ENCODE measurements around the gene C13orf46.
A peak's percentile ranks its signal among the peaks of the same experiment; 100 is the strongest.

The C13orf46 gene

GRCh38 chr13:113954046-113954835 is 19.6 kb downstream of the C13orf46 start:
- DNase-seq (ENCODE audit: low read depth): no peak

- DNase-seq (ENCODE audit: low read depth): no peak
Observed at GRCh38 chr13:113953561-113953960, 20.3 kb downstream of the C13orf46 start.

- DNase-seq (ENCODE audit: low read depth): no peak
Observed at GRCh38 chr13:113952983-113953520, 20.8 kb downstream of the C13orf46 start.

GRCh38 chr13:113952151-113952982 is 21.5 kb downstream of the C13orf46 start:
- no peak for DNase-seq (ENCODE audit: low read depth)

- peak; percentile 82 for DNase-seq (ENCODE audit: low read depth)
Observed at GRCh38 chr13:113951246-113951999, 22.5 kb downstream of the C13orf46 start.

- DNase-seq (ENCODE audit: low read depth): no peak
Observed at GRCh38 chr13:113950451-113951245, 23.2 kb downstream of the C13orf46 start.

- no peak for DNase-seq (ENCODE audit: low read depth)
Observed at GRCh38 chr13:113949546-113949945, 24.3 kb downstream of the C13orf46 start.

GRCh38 chr13:113948034-113948742 is 25.7 kb downstream of the C13orf46 start:
- DNase-seq (ENCODE audit: low read depth): no peak

GRCh38 chr13:113947311-113948033 is 26.4 kb downstream of the C13orf46 start:
- DNase-seq (ENCODE audit: low read depth): peak; percentile 61

GRCh38 chr13:113946409-113947181 is 27.3 kb downstream of the C13orf46 start:
- DNase-seq (ENCODE audit: low read depth): no peak

- DNase-seq (ENCODE audit: low read depth): no peak
Observed at GRCh38 chr13:113945857-113946408, 27.9 kb downstream of the C13orf46 start.

- no peak for DNase-seq (ENCODE audit: low read depth)
Observed at GRCh38 chr13:113943821-113944565, 29.9 kb downstream of the C13orf46 start.

- no peak for DNase-seq (ENCODE audit: low read depth)
Observed at GRCh38 chr13:113942591-113943103, 31.2 kb downstream of the C13orf46 start.

- no peak for DNase-seq (ENCODE audit: low read depth)
Observed at GRCh38 chr13:113941571-113942191, 32.2 kb downstream of the C13orf46 start.

- no peak for DNase-seq (ENCODE audit: low read depth)
Observed at GRCh38 chr13:113939944-113940297, 34.0 kb downstream of the C13orf46 start.

GRCh38 chr13:113939129-113939943 is 34.5 kb downstream of the C13orf46 start:
- DNase-seq (ENCODE audit: low read depth): no peak

GRCh38 chr13:113938716-113939115 is 35.2 kb downstream of the C13orf46 start:
- no peak for DNase-seq (ENCODE audit: low read depth)

All from fibroblast of gingiva (primary cell).